Measurements from ENCODE around the gene ANOS1.
A peak's percentile ranks its signal among the peaks of the same experiment; 100 is the strongest.

Gene ANOS1

DNA sequence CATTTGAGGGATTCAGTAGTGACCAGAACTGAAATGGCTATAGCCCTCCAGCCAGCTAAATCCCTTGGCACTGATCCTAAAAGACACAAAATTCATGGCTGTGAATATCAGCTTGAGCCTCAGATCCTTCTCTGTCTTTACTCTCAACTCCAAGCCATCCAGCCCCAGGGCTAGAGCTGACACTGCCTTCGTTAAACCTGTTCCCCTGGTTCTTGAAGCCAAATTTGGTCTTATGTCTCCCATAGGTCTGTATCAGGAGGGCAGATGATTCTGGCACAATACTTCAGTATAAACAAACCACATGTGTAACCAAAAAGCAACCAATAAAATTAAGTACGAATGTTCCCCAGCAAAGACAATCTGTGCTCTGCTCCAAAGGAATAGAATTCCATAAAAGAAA is 78.0 kb downstream of the ANOS1 start:
- Histone ChIP-seq H4K91ac (ENCODE audit: low read depth, low read length) (no peak overlapping the region), H4K8ac (ENCODE audit: low read depth, low read length) (no peak overlapping the region), H4K12ac (ENCODE audit: low read depth, low read length) (no peak overlapping the region), H3K4ac (ENCODE audit: low read depth, low read length) (no peak overlapping the region), H2BK12ac (ENCODE audit: low read length) (no peak overlapping the region), H2BK120ac (ENCODE audit: insufficient read depth, low read length, poor library complexity) (no peak overlapping the region), H3K36me3 (ENCODE audit: control insufficient read depth in 1 of 2, insufficient read depth in 2 of 2, low read length in 2 of 2) (no peaks in the 10 kb centered on the region), H3K23ac (ENCODE audit: low read length) (no peak overlapping the region), H3K18ac (ENCODE audit: low read length) (no peak overlapping the region), H2BK5ac (ENCODE audit: low read depth, low read length, poor library complexity) (no peak overlapping the region), H3K9ac (ENCODE audit: low read length) (no peak overlapping the region), H2AK5ac (ENCODE audit: low read length) (no peak overlapping the region), H3K79me1 (ENCODE audit: low read length) (no peaks in the 10 kb centered on the region), H3K27me3 (ENCODE audit: insufficient read depth, low read length) (no peaks in the 10 kb centered on the region), H3K4me2 (ENCODE audit: low read length) (peak overlapping the region; percentile 39), H2AFZ (ENCODE audit: insufficient read depth, low read length, poor library complexity) (no peak overlapping the region), H3K27ac (ENCODE audit: low read depth, low read length) (no peak overlapping the region), H3K14ac (ENCODE audit: low read length) (no peak overlapping the region), H3K79me2 (ENCODE audit: control insufficient read depth, insufficient read depth, low read length, poor library complexity) (no peaks in the 10 kb centered on the region), H3K9me3 (ENCODE audit: insufficient read depth, low read depth, low read length) (no peaks in the 10 kb centered on the region), H3K4me1 (ENCODE audit: control insufficient read depth in 1 of 2, insufficient read depth in 2 of 2, low read length in 2 of 2) (peaks cover 0 to 4% of the 10 kb centered on the region in 2 experiments), H3K4me3 (ENCODE audit: low read depth, low read length) (no peak overlapping the region)
- WGBS (ENCODE audit: extremely low coverage, insufficient coverage, insufficient read length): no CpG with 5 or more reads among the region's 2 CpGs
- peak; percentile 72 to 75 for DNase-seq

DNA sequence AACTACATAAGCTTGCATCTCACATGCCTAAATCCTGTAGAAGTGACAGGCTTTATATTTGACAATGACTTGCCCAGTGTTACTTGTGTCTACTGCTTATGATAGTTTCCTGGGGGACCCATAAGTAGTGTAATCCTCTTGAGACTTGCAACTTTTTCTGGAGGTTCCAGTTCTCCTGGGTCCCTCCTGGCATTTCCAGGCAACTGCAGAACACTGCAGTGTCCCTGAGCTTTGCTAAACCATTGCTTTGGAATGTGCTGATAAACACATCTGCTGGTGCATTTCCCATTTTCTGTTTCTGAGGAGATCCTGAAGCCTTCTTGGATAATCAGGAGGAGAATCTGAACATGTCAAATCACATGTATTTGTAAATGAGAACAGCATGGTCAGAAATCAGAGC is 82.0 kb downstream of the ANOS1 start:
- H3K36me3 ChIP-seq (ENCODE audit: control insufficient read depth in 1 of 2, insufficient read depth in 2 of 2, low read length in 2 of 2): no peaks in the 10 kb centered on the region
- H2AFZ ChIP-seq (ENCODE audit: insufficient read depth, low read length, poor library complexity): no peak overlapping the region
- no peaks in the 10 kb centered on the region for H3K27me3 ChIP-seq (ENCODE audit: insufficient read depth, low read length)
- H3K79me1 ChIP-seq (ENCODE audit: low read length): no peaks in the 10 kb centered on the region
- no peak overlapping the region for H3K14ac ChIP-seq (ENCODE audit: low read length)
- H3K4me3 ChIP-seq (ENCODE audit: low read depth, low read length): no peak overlapping the region
- no peak overlapping the region for H3K4me2 ChIP-seq (ENCODE audit: low read length)
- peak in 1 of 2 donors; percentile 14 for DNase-seq
- no peak overlapping the region for H4K12ac ChIP-seq (ENCODE audit: low read depth, low read length)
- no peak overlapping the region for H2BK5ac ChIP-seq (ENCODE audit: low read depth, low read length, poor library complexity)
- no peak overlapping the region for H2BK120ac ChIP-seq (ENCODE audit: insufficient read depth, low read length, poor library complexity)
- no peak overlapping the region for H3K27ac ChIP-seq (ENCODE audit: low read depth, low read length)
- H3K9ac ChIP-seq (ENCODE audit: low read length): no peak overlapping the region
- H3K79me2 ChIP-seq (ENCODE audit: control insufficient read depth, insufficient read depth, low read length, poor library complexity): no peaks in the 10 kb centered on the region
- H2BK12ac ChIP-seq (ENCODE audit: low read length): no peak overlapping the region
- H3K4me1 ChIP-seq (ENCODE audit: control insufficient read depth in 1 of 2, insufficient read depth in 2 of 2, low read length in 2 of 2): no peaks in the 10 kb centered on the region
- no peak overlapping the region for H3K18ac ChIP-seq (ENCODE audit: low read length)
- no peak overlapping the region for H4K91ac ChIP-seq (ENCODE audit: low read depth, low read length)
- no peak overlapping the region for H3K23ac ChIP-seq (ENCODE audit: low read length)
- no peak overlapping the region for H2AK5ac ChIP-seq (ENCODE audit: low read length)
- no peak overlapping the region for H4K8ac ChIP-seq (ENCODE audit: low read depth, low read length)
- H3K4ac ChIP-seq (ENCODE audit: low read depth, low read length): no peak overlapping the region
- no peaks in the 10 kb centered on the region for H3K9me3 ChIP-seq (ENCODE audit: insufficient read depth, low read depth, low read length)

DNA sequence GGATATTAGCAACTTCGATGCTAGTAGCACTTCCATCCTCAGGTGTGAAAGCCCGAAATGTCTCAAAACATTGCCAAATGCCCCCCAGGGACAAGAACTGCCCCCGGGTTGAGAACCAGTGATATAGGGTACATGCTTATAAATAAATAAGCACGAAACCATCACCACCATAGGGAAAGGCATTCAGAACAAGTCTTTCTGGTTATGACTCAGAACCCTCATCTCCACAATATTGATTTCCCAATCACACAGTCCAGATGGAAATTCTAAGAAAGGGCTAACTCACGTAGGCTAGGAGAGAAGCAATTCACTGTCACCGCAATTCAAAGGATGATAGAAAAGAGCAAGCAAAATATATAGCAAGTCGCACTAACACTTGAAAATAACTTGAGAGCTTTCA is 84.8 kb downstream of the ANOS1 start:
- Histone ChIP-seq H3K79me1 (ENCODE audit: low read length) (no peaks in the 10 kb centered on the region), H3K79me2 (ENCODE audit: control insufficient read depth, insufficient read depth, low read length, poor library complexity) (no peaks in the 10 kb centered on the region), H2AK5ac (ENCODE audit: low read length) (no peak overlapping the region), H2BK120ac (ENCODE audit: insufficient read depth, low read length, poor library complexity) (no peak overlapping the region), H3K9me3 (ENCODE audit: insufficient read depth, low read depth, low read length) (no peaks in the 10 kb centered on the region), H3K14ac (ENCODE audit: low read length) (no peak overlapping the region), H2AFZ (ENCODE audit: insufficient read depth, low read length, poor library complexity) (no peak overlapping the region), H4K91ac (ENCODE audit: low read depth, low read length) (no peak overlapping the region), H3K36me3 (ENCODE audit: control insufficient read depth in 1 of 2, insufficient read depth in 2 of 2, low read length in 2 of 2) (no peaks in the 10 kb centered on the region), H2BK12ac (ENCODE audit: low read length) (no peak overlapping the region), H3K27me3 (ENCODE audit: insufficient read depth, low read length) (no peaks in the 10 kb centered on the region), H3K4me2 (ENCODE audit: low read length) (no peak overlapping the region), H4K12ac (ENCODE audit: low read depth, low read length) (no peak overlapping the region), H3K9ac (ENCODE audit: low read length) (no peak overlapping the region), H3K18ac (ENCODE audit: low read length) (no peak overlapping the region), H4K8ac (ENCODE audit: low read depth, low read length) (no peak overlapping the region), H3K4me3 (ENCODE audit: low read depth, low read length) (no peak overlapping the region), H3K4ac (ENCODE audit: low read depth, low read length) (no peak overlapping the region), H3K27ac (ENCODE audit: low read depth, low read length) (no peak overlapping the region), H3K23ac (ENCODE audit: low read length) (no peak overlapping the region), H3K4me1 (ENCODE audit: control insufficient read depth in 1 of 2, insufficient read depth in 2 of 2, low read length in 2 of 2) (no peaks in the 10 kb centered on the region), H2BK5ac (ENCODE audit: low read depth, low read length, poor library complexity) (no peak overlapping the region)
- WGBS (ENCODE audit: extremely low coverage, insufficient coverage, insufficient read length): no CpG with 5 or more reads among the region's 7 CpGs
- DNase-seq: peak; percentile 43 to 81

DNA sequence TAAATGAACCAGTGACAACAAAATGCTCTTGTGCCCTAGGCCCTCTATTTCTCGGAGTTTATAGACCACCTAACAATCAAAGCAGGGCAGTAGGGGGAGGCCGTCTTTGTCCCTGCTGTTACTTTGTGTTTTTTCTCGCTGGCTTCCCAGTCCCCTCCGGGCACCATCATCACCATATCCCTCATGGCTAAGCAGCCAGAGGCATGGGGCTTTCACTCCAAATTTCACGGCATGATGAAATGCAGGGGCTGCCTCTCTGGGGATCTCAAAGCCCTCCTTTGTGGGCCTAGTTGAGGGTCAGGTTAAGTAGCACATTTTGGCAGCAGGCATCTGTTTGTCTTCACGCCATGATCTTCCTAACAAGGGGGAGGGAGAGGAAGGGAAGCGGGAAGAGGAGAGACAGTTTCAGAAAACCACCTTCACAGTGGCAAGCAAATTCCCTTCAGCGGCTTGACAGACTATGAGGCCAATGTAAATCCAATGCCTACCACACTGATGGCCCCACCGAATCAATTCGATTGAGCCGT is 91.9 kb downstream of the ANOS1 start:
- no peak overlapping the region for H4K91ac ChIP-seq (ENCODE audit: low read depth, low read length)
- H3K4ac ChIP-seq (ENCODE audit: low read depth, low read length): no peak overlapping the region
- no peaks in the 10 kb centered on the region for H3K4me1 ChIP-seq (ENCODE audit: control insufficient read depth in 1 of 2, insufficient read depth in 2 of 2, low read length in 2 of 2)
- no peaks in the 10 kb centered on the region for H3K36me3 ChIP-seq (ENCODE audit: control insufficient read depth in 1 of 2, insufficient read depth in 2 of 2, low read length in 2 of 2)
- no peak overlapping the region for H2AFZ ChIP-seq (ENCODE audit: insufficient read depth, low read length, poor library complexity)
- no peak overlapping the region for H3K4me3 ChIP-seq (ENCODE audit: low read depth, low read length)
- H4K8ac ChIP-seq (ENCODE audit: low read depth, low read length): no peak overlapping the region
- no peak overlapping the region for H2AK5ac ChIP-seq (ENCODE audit: low read length)
- no peak overlapping the region for H2BK120ac ChIP-seq (ENCODE audit: insufficient read depth, low read length, poor library complexity)
- H3K4me2 ChIP-seq (ENCODE audit: low read length): no peak overlapping the region
- no peak overlapping the region for H4K12ac ChIP-seq (ENCODE audit: low read depth, low read length)
- no peak overlapping the region for H3K9ac ChIP-seq (ENCODE audit: low read length)
- no peaks in the 10 kb centered on the region for H3K79me2 ChIP-seq (ENCODE audit: control insufficient read depth, insufficient read depth, low read length, poor library complexity)
- no peak overlapping the region for H2BK5ac ChIP-seq (ENCODE audit: low read depth, low read length, poor library complexity)
- H3K14ac ChIP-seq (ENCODE audit: low read length): no peak overlapping the region
- H3K23ac ChIP-seq (ENCODE audit: low read length): no peak overlapping the region
- no peak overlapping the region for H3K18ac ChIP-seq (ENCODE audit: low read length)
- H3K9me3 ChIP-seq (ENCODE audit: insufficient read depth, low read depth, low read length): no peaks in the 10 kb centered on the region
- no peaks in the 10 kb centered on the region for H3K79me1 ChIP-seq (ENCODE audit: low read length)
- no peak overlapping the region for H2BK12ac ChIP-seq (ENCODE audit: low read length)
- no peak for DNase-seq
- WGBS (ENCODE audit: extremely low coverage, insufficient coverage, insufficient read length): no CpG with 5 or more reads among the region's 11 CpGs
- no peak overlapping the region for H3K27ac ChIP-seq (ENCODE audit: low read depth, low read length)
- no peaks in the 10 kb centered on the region for H3K27me3 ChIP-seq (ENCODE audit: insufficient read depth, low read length)
